ENCODE results near the gene BPI. TPM values are rescaled to one million over a fixed set of nuclear protein-coding genes. Genes with fewer than 3 reads are reported as not detected.
"Not testable (repeated sequence)": the region's sequence is repeated elsewhere in the genome, so short reads cannot be mapped to it uniquely, and the experiment has no call there.

The BPI gene
- total RNA-seq, 1 donor from 2014 or later: not detected

DNA sequence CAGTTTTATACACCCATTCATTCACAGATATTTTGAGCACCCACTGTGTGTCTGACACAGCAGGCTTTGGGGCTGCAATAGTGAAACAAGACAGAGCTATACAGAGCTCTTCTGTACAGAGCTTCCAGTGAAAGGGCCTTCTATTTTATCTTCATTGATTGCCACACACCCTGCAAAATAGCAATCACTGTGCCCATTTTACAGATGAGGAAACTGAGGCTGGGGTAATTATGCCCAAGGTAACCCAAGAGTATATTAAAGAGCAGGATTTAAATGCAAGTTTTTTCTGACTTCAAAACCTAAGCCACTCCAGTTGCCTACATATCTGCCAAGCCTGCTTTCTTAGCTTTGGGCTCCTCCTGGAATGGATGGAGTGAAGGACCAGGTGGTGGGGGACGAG is 4.5 kb downstream of the BPI start:
- H3K36me3 Mint-ChIP-seq: peaks cover 2% of the 10 kb centered on the region
- H3K27ac Mint-ChIP-seq: no peak overlapping the region

DNA sequence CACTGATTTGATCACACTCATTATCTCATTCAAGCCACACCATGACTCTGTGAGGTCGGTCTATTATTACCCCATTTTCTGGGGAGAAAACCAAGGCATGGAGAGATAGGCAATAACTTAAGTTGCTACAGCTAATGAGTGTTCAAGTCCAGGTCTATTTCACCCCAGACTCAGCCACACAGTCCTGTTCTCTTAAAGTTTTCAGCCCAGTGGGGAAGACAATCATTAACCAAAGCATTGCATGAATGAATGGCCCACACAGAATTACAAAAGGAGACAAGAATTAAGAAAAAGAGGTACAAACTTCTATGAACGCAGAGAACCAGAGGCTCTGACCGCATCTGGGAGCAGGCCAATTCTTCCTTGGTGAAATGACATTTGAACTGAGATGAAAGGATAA is 7.1 kb downstream of the BPI start:
- TF ChIP-seq EZH2 (IDR thresholded peaks at IDR 0.05) (no peak), EZH2phosphoT487 (IDR thresholded peaks at IDR 0.05) (no peak)
- TF ChIP-seq, protein P1, sequence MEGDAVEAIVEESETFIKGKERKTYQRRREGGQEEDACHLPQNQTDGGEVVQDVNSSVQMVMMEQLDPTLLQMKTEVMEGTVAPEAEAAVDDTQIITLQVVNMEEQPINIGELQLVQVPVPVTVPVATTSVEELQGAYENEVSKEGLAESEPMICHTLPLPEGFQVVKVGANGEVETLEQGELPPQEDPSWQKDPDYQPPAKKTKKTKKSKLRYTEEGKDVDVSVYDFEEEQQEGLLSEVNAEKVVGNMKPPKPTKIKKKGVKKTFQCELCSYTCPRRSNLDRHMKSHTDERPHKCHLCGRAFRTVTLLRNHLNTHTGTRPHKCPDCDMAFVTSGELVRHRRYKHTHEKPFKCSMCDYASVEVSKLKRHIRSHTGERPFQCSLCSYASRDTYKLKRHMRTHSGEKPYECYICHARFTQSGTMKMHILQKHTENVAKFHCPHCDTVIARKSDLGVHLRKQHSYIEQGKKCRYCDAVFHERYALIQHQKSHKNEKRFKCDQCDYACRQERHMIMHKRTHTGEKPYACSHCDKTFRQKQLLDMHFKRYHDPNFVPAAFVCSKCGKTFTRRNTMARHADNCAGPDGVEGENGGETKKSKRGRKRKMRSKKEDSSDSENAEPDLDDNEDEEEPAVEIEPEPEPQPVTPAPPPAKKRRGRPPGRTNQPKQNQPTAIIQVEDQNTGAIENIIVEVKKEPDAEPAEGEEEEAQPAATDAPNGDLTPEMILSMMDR (IDR thresholded peaks at IDR 0.05): no peak
- Histone ChIP-seq H3K27ac (no peak overlapping the region), H3K4me2 (no peak overlapping the region), H3K9me3 (ENCODE audit: low read depth) (no peaks in the 10 kb centered on the region), H3F3A (ENCODE audit: low read depth) (peaks cover 6% of the 10 kb centered on the region), H2AFZ (replicated peaks) (no peak overlapping the region), H3K36me3 (no peaks in the 10 kb centered on the region), H3K79me2 (ENCODE audit: low read depth) (no peaks in the 10 kb centered on the region), H3K4me1 (peaks cover 8% of the 10 kb centered on the region), H3K27me3 (no peaks in the 10 kb centered on the region), H3K4me3 (no peak overlapping the region), H3K9ac (no peak overlapping the region), H4K20me1 (ENCODE audit: low read depth) (no peaks in the 10 kb centered on the region)
- Mint-ChIP-seq H3K4me1 (peaks cover 15% of the 10 kb centered on the region), H3K4me3 (no peak overlapping the region), H3K27me3 (ENCODE audit: insufficient read depth, low read depth) (peaks cover 6% of the 10 kb centered on the region), H3K9me3 (no peaks in the 10 kb centered on the region), H3K36me3 (peaks cover 2% of the 10 kb centered on the region), H3K27ac (no peak overlapping the region)
- no peak for DNase-seq (ENCODE audit: low spot score)

More for the DNA sequence above, 4.5 kb downstream of the BPI start:
- no peak for TF ChIP-seq EZH2phosphoT487 (IDR thresholded peaks at IDR 0.05)
- Histone ChIP-seq H4K20me1 (ENCODE audit: low read depth) (no peaks in the 10 kb centered on the region), H3K27ac (no peak overlapping the region), H3K79me2 (ENCODE audit: low read depth) (no peaks in the 10 kb centered on the region), H3F3A (ENCODE audit: low read depth) (peaks cover 6% of the 10 kb centered on the region), H3K27me3 (no peaks in the 10 kb centered on the region), H3K4me3 (no peak overlapping the region), H3K9me3 (ENCODE audit: low read depth) (no peaks in the 10 kb centered on the region), H3K4me1 (peaks cover 8% of the 10 kb centered on the region), H3K9ac (no peak overlapping the region), H3K36me3 (no peaks in the 10 kb centered on the region), H2AFZ (replicated peaks) (no peak overlapping the region), H3K4me2 (no peak overlapping the region)
- no peaks in the 10 kb centered on the region for H3K9me3 Mint-ChIP-seq
- DNase-seq (ENCODE audit: low spot score): no peak
- peaks cover 26% of the 10 kb centered on the region for H3K4me1 Mint-ChIP-seq
- no peak overlapping the region for H3K4me3 Mint-ChIP-seq
- peaks cover 6% of the 10 kb centered on the region for H3K27me3 Mint-ChIP-seq (ENCODE audit: insufficient read depth, low read depth)

DNA sequence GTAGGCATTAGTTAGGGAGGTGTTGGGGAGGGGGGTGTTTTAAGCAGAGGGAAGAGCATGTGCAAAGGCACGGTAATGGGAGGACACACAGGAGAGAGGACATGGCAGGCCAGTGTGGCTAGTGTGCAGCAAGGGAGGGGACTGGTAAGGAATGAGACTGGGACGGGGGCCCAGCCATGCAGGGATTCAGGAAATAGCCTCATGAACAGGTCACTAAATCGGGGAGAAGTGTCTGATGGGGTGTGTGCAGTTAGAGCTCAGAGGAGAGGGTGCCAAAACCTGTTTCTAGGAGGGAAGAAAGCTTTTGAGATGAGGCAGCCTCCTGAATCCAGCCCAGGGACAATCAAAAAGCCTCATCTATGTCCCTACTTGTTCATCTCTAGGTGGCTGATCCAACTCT is 7.5 kb downstream of the BPI start:
- no peaks in the 10 kb centered on the region for H3K27me3 ChIP-seq
- Mint-ChIP-seq H3K9me3 (no peaks in the 10 kb centered on the region), H3K27me3 (ENCODE audit: insufficient read depth, low read depth) (peaks cover 6% of the 10 kb centered on the region), H3K27ac (no peak overlapping the region), H3K4me3 (no peak overlapping the region), H3K4me1 (peaks cover 11% of the 10 kb centered on the region), H3K36me3 (peaks cover 2% of the 10 kb centered on the region)
- H3K4me1 ChIP-seq: peaks cover 8% of the 10 kb centered on the region
- H3K4me3 ChIP-seq: no peak overlapping the region
- H3K9ac ChIP-seq: no peak overlapping the region
- H3K4me2 ChIP-seq: no peak overlapping the region
- H3K27ac ChIP-seq: no peak overlapping the region
- H3K79me2 ChIP-seq (ENCODE audit: low read depth): no peaks in the 10 kb centered on the region
- no peak for DNase-seq (ENCODE audit: low spot score)
- peaks cover 6% of the 10 kb centered on the region for H3F3A ChIP-seq (ENCODE audit: low read depth)
- no peak for TF ChIP-seq EZH2 (IDR thresholded peaks at IDR 0.05)
- TF ChIP-seq EZH2phosphoT487 (IDR thresholded peaks at IDR 0.05): no peak
- TF ChIP-seq, protein P1 (IDR thresholded peaks at IDR 0.05): no peak
- H3K36me3 ChIP-seq: no peaks in the 10 kb centered on the region
- H2AFZ ChIP-seq (replicated peaks): no peak overlapping the region
- no peaks in the 10 kb centered on the region for H4K20me1 ChIP-seq (ENCODE audit: low read depth)
- no peaks in the 10 kb centered on the region for H3K9me3 ChIP-seq (ENCODE audit: low read depth)

DNA sequence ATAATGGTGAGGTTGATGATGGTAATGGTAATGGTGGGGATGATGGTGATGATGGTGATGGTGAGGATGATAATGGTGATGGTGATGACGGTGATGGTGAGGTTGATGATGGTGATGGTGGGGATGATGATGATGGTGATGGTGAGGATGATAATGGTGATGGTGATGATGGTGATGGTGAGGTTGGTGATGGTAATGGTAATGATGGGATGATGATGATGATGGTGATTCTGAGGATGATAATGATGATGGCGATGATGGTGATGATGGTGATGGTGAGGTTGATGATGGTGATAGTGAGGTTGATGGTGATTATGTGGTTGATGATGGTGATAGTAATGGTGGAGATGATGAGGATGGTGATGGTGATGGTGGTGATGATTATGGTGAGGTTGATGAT is 9.7 kb downstream of the BPI start:
- no peaks in the 10 kb centered on the region for H3F3A ChIP-seq (ENCODE audit: low read depth)
- H3K4me1 ChIP-seq: no peaks in the 10 kb centered on the region
- Mint-ChIP-seq H3K27ac (no peak overlapping the region), H3K4me1 (no peaks in the 10 kb centered on the region), H3K4me3 (no peak overlapping the region), H3K27me3 (ENCODE audit: insufficient read depth, low read depth) (peaks cover 2% of the 10 kb centered on the region), H3K36me3 (peaks cover 2% of the 10 kb centered on the region), H3K9me3 (no peaks in the 10 kb centered on the region)
- no peak overlapping the region for H3K4me3 ChIP-seq
- no peak overlapping the region for H3K27ac ChIP-seq
- no peaks in the 10 kb centered on the region for H4K20me1 ChIP-seq (ENCODE audit: low read depth)
- DNase-seq (ENCODE audit: low spot score): no peak
- TF ChIP-seq, protein P1 (IDR thresholded peaks at IDR 0.05): no peak
- TF ChIP-seq EZH2 (IDR thresholded peaks at IDR 0.05) (no peak), EZH2phosphoT487 (IDR thresholded peaks at IDR 0.05) (no peak)
- no peak overlapping the region for H2AFZ ChIP-seq (replicated peaks)
- H3K4me2 ChIP-seq: no peak overlapping the region
- H3K27me3 ChIP-seq: no peaks in the 10 kb centered on the region
- no peaks in the 10 kb centered on the region for H3K9me3 ChIP-seq (ENCODE audit: low read depth)
- no peak overlapping the region for H3K9ac ChIP-seq
- H3K36me3 ChIP-seq: no peaks in the 10 kb centered on the region
- no peaks in the 10 kb centered on the region for H3K79me2 ChIP-seq (ENCODE audit: low read depth)

DNA sequence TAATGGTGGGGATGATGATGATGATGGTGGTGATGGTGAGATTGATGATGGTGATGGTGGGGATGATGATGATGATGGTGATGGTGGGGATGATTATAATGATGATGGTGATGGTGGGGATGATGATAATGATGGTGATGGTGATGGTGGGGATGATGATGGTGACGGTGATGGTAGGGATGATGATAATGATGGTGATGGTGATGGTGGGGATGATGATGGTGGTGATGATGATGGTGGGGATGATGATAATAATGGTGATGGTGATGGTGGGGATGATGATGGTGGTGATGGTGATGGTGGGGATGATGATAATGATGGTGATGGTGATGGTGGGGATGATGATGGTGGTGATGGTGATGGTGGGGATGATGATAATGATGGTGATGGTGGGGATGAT is 10.4 kb downstream of the BPI start:
- not testable (repeated sequence) for H3K4me3 ChIP-seq; H3K9ac ChIP-seq; H3K4me2 ChIP-seq; H3K27me3 Mint-ChIP-seq (ENCODE audit: insufficient read depth, low read depth); H3K27me3 ChIP-seq; H3F3A ChIP-seq (ENCODE audit: low read depth); H3K4me3 Mint-ChIP-seq; H3K27ac ChIP-seq; H3K9me3 ChIP-seq (ENCODE audit: low read depth); H3K9me3 Mint-ChIP-seq; DNase-seq (ENCODE audit: low spot score); H3K36me3 Mint-ChIP-seq; H3K79me2 ChIP-seq (ENCODE audit: low read depth); H4K20me1 ChIP-seq (ENCODE audit: low read depth); H2AFZ ChIP-seq (replicated peaks); H3K4me1 Mint-ChIP-seq; H3K36me3 ChIP-seq; H3K4me1 ChIP-seq; H3K27ac Mint-ChIP-seq
